A673 (cell line): ENCODE data around the gene PFDN4. TPM values are rescaled to one million over a fixed set of nuclear protein-coding genes. Genes with fewer than 3 reads are reported as not detected.

ENCODE experiments used
- BruUV-seq: library from RNA; stranded (reverse); fragments of 400-500 nt; replicated peaks from 2 replicates; lab custom pipeline; 2021; lab: Mats Ljungman, UMichigan
- CTCF ChIA-PET: fragments of 300-600 bp; sonication (Branson Sonifier 250); formaldehyde crosslinking; loops from one replicate; lab custom pipeline; 2022; ENCODE audit warnings: antibody characterized with exemption; lab: Charles Lee
- POLR2A ChIA-PET: fragments of 300-600 bp; sonication (Branson Sonifier 250); formaldehyde crosslinking; loops from one replicate; lab custom pipeline; 2022; ENCODE audit warnings: antibody characterized with exemption; ENCODE audit not compliant: low non-redundant PET; lab: Charles Lee
- DNase-seq: peaks from one replicate; pipeline ENCODE4 v3.0.0-alpha.2; 2015; ENCODE audit warnings: low spot score
- H3K27ac ChIP-seq: fragments of 200-600 bp; sonication (generic); 2 replicates; pipeline ENCODE4 v1.5.1; 2016; ENCODE audit warnings: mixed run types, low read depth, mild to moderate bottlenecking, mixed read lengths, antibody characterized with exemption, low read length; ENCODE audit not compliant: poor library complexity, severe bottlenecking
- H3K27me3 ChIP-seq: fragments of 200-600 bp; sonication (generic); replicated peaks from 2 replicates; pipeline ENCODE4 v1.6.1; 2017; ENCODE audit warnings: mixed run types, low read depth, mild to moderate bottlenecking, mixed read lengths, antibody characterized with exemption, low read length; ENCODE audit not compliant: insufficient read depth, poor library complexity
- H3K36me3 ChIP-seq: fragments of 200-600 bp; sonication (generic); 2 replicates; pipeline ENCODE4 v1.6.1; 2016; ENCODE audit warnings: mixed run types, mild to moderate bottlenecking, mixed read lengths, antibody characterized with exemption, low read length; ENCODE audit not compliant: insufficient read depth, poor library complexity, severe bottlenecking
- H3K4me1 ChIP-seq: fragments of 200-600 bp; sonication (generic); 2 replicates; pipeline ENCODE4 v1.6.1; 2017; ENCODE audit warnings: mixed run types, mild to moderate bottlenecking, mixed read lengths, antibody characterized with exemption, low read length; ENCODE audit not compliant: insufficient read depth, poor library complexity, severe bottlenecking
- H3K4me3 ChIP-seq: fragments of 200-600 bp; sonication (generic); 2 replicates; pipeline ENCODE4 v1.5.1; 2016; ENCODE audit warnings: low read depth, mixed run types, mild to moderate bottlenecking, mixed read lengths, low read length; ENCODE audit not compliant: poor library complexity, severe bottlenecking
- H3K9me3 ChIP-seq: fragments of 200-600 bp; sonication (generic); 2 replicates; pipeline ENCODE4 v1.6.1; 2016; ENCODE audit warnings: mixed run types, low read depth, mild to moderate bottlenecking, mixed read lengths, antibody characterized with exemption, low read length; ENCODE audit not compliant: poor library complexity, severe bottlenecking
- EZH2 ChIP-seq: fragments of 200-600 bp; sonication (generic); IDR thresholded peaks from 2 replicates; pipeline ENCODE4 v1.6.1; 2017; ENCODE audit warnings: borderline replicate concordance, low read depth, mild to moderate bottlenecking, mixed read lengths, antibody characterized with exemption, low read length; ENCODE audit not compliant: poor library complexity, severe bottlenecking
- intact Hi-C: fragments of 100-400 bp; cut with micrococcal nuclease; formaldehyde crosslinking; loops from one replicate; pipeline ENCODE4 v1.10.0; 2022; ENCODE audit not compliant: unreplicated experiment
- total RNA-seq: library from RNA; stranded (reverse); gene quantifications from 2 replicates; pipeline ENCODE4 v1.2.3, GENCODE V29; 2021
- TF ChIP-seq, protein P1 (sequence below): fragments of 300-800, 200-600 bp; sonication (generic); conservative IDR thresholded peaks from 2 replicates; pipeline ENCODE4 v1.5.1; 2017; ENCODE audit warnings: low read depth, mild to moderate bottlenecking, antibody characterized with exemption, low read length, moderate library complexity, mixed read lengths

PFDN4 gene
- total RNA-seq, 1 experiment from 2014 or later, result 76.0 TPM

DNA sequence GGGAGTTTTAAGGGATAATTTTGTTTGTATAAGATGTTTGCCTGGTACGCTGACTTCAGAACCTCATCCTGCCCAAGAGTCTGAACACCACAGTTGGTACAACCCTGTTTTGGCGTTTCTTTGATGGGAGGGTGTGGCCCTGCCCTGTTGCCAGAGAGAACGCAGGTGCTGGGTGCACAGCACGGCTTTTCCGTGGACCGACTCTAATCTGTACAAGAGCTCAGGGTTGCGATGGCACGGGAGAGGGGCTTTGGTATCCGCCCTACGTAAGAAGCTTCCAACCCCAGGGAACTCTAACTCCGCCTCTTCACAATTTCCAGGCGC is 35.4 kb upstream of the PFDN4 start:
- TF ChIP-seq, protein P1, sequence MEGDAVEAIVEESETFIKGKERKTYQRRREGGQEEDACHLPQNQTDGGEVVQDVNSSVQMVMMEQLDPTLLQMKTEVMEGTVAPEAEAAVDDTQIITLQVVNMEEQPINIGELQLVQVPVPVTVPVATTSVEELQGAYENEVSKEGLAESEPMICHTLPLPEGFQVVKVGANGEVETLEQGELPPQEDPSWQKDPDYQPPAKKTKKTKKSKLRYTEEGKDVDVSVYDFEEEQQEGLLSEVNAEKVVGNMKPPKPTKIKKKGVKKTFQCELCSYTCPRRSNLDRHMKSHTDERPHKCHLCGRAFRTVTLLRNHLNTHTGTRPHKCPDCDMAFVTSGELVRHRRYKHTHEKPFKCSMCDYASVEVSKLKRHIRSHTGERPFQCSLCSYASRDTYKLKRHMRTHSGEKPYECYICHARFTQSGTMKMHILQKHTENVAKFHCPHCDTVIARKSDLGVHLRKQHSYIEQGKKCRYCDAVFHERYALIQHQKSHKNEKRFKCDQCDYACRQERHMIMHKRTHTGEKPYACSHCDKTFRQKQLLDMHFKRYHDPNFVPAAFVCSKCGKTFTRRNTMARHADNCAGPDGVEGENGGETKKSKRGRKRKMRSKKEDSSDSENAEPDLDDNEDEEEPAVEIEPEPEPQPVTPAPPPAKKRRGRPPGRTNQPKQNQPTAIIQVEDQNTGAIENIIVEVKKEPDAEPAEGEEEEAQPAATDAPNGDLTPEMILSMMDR, result no peak
- TF ChIP-seq EZH2, result no peak
- Histone ChIP-seq H3K36me3 (no peaks in the 10 kb centered on the region), H3K27ac (no peak overlapping the region), H3K4me3 (peak overlapping the region; percentile 39), H3K4me1 (peaks cover 15% of the 10 kb centered on the region), H3K27me3 (peaks cover 42% of the 10 kb centered on the region), H3K9me3 (no peaks in the 10 kb centered on the region)
- BruUV-seq, result no TSS peak
- ChIA-PET POLR2A (no interaction called here), CTCF (no interaction called here)
- intact Hi-C loops, result no loop called here
- DNase-seq, result no peak

DNA sequence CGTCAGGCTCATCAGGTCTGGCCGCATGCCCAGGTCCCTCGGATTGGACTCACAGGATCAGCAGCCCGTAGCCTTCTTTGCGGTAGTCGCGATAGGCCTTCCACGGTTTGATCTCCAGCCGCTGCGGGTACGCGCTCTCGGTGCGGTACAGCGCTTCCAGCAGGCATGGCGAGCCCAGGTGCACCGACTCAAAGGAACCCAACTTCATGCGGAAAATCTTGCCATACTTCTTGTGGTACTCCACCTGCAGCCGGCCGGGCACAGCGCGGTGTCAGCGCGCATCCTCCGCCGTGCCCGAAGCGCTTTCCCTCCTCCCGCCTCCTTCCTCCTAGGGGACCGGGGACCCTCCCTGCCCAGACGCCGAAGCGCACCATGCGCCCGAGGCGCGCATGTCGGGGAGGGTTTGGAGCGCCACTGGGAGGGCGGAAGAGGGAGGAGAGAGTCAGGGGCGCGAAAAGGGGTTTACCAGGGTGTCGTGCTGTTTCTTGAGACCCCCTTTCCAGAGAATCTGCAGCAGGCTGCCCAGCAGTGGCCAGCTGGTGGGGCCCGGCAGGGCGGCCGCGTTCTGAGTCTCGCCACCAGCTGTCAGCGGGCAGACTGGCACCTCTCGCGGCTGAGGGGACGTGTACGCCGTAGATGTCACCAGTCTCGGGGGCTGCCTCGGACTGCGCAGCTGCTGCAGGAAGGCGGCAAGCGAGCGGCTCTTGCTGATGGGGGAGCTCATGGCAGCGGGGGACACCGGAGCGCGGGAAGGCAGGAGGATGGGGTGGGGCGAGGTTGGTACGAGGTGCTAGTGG is 34.8 kb upstream of the PFDN4 start:
- DNase-seq, result peak; percentile 62
- H3K36me3 ChIP-seq, result no peaks in the 10 kb centered on the region
- TF ChIP-seq, protein P1, result no peak
- no peak for TF ChIP-seq EZH2
- H3K4me3 ChIP-seq, result peak overlapping the region; percentile 39
- no peaks in the 10 kb centered on the region for H3K9me3 ChIP-seq
- BruUV-seq, result no TSS peak
- CTCF ChIA-PET, result no interaction called here
- H3K4me1 ChIP-seq, result peaks cover 15% of the 10 kb centered on the region
- POLR2A ChIA-PET, result no interaction called here
- H3K27me3 ChIP-seq, result peaks cover 42% of the 10 kb centered on the region
- intact Hi-C loops, result no loop called here
- H3K27ac ChIP-seq, result no peak overlapping the region

DNA sequence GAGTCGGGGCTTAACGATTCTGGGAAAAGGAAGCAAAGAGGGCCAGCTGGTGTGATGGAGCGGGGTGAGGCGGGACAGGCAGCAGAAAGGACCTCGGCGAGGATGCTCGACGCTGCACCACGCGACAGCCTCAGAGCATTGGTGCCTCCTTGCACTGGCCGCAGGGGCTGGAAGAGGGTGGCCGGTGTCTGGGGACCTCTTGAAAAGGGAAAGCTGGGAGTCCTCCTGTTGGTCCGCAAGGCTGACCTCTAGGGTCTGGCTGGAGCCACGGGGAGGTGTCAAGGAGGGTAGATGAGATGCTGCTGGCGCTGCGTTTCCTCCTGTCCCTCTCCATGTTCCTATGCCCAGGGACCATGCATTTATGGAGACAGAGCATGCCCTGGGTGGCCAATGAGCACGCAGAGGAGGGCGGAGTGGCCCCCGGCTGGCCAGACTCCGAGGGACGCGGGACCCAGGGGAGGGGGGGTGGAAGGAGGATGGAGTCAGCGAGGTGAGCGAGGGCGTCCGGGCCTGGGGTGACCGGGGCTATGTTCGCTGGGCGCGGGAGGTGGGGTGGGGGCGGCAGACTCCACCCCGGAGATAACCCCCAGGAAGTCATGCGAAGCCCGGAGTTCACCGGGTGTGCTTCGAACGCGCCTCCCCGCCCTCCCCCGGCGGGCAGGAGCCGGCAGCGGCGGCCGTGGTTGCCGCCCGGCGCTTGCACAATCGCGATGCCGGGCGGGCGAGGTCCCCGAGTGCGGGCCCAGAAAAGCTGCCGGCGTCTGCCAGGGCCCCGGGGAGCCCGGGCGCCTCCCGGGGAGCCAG is 34.0 kb upstream of the PFDN4 start, which contains the start of gene CYP24A1:
CYP24A1 (minus strand) TSS at position 334 of the 804 bp plus-strand sequence. CDS start 407 bp downstream, outside the sequence.
- DNase-seq, result peak; percentile 31
- intact Hi-C loops, result no loop called here
- CTCF ChIA-PET, result no interaction called here

More for the DNA sequence above, 34.0 kb upstream of the PFDN4 start, which contains the start of gene CYP24A1:
- TF ChIP-seq EZH2, result no peak
- TF ChIP-seq, protein P1, result no peak
- no TSS peak for BruUV-seq
- no peaks in the 10 kb centered on the region for H3K9me3 ChIP-seq
- peaks cover 42% of the 10 kb centered on the region for H3K27me3 ChIP-seq
- H3K36me3 ChIP-seq, result no peaks in the 10 kb centered on the region
- H3K4me3 ChIP-seq, result peak within 1 kb of the TSS; percentile 39
- H3K4me1 ChIP-seq, result peaks cover 15% of the 10 kb centered on the region
- POLR2A ChIA-PET, result no interaction called here
- no peak within 1 kb of the TSS for H3K27ac ChIP-seq
